ENCODE data around the gene LMX1A. TPM values are rescaled to one million over a fixed set of nuclear protein-coding genes. Genes with fewer than 3 reads are reported as not detected.

LMX1A gene
- total and polyA plus RNA-seq, 2 of the 13 experiments (the other 11 are each of a cell fraction or from before 2014, with no cell fraction given), result 0.07 TPM; not detected in 1

DNA sequence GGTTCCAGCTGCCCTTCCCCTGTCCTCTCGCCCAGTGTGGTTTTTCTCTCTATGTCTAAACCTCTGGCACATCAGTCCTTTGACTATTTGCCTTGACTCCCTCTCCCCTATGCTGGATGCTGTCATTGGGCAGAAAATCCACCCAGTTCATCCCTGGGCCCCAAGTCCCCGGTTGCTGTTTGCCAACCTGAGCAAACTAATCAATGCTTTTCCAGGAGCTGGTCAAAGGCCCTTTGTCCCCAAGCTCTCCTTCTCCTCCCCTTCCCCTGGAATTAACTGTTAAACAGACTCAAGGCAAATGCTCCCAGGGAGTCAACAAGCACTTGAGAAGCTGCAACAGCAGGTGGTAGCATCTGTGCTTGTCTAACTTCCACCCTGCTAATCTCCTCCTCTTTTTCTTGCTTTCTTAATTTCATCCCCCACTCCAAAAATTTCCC, 102.7 kb downstream of the LMX1A start:
- H3K36me3 ChIP-seq (replicated peaks in 1 of 2; ENCODE audit: control insufficient read depth in 1 of 2, insufficient read depth in 2 of 2, low read length in 2 of 2), result no peaks in the 10 kb centered on the region
- H3K4me2 ChIP-seq (ENCODE audit: low read depth, low read length), result peak overlapping the region; percentile 79
- ATAC-seq (peak; percentile 97), FAIRE-seq (peak; percentile 82), DNase-seq (ENCODE audit: low spot score) (peak; percentile 77)
- no peaks in the 10 kb centered on the region for H3K9me3 ChIP-seq (ENCODE audit: low read length)
- POLR2A ChIA-PET, result interaction anchor here (1.0 to 2.3 kb wide), 10 partner anchors 9 to 657 kb away, joined by 3 to 15 read pairs (median 6); no protein-coding TSS in a partner anchor
- H3K27ac ChIP-seq (ENCODE audit: extremely low read length, insufficient read depth, low read length), result peak overlapping the region; percentile 74
- no peaks in the 10 kb centered on the region for H3K79me2 ChIP-seq (ENCODE audit: insufficient read depth, low read length)
- peaks cover 68% of the 10 kb centered on the region for H3K4me1 ChIP-seq (ENCODE audit: insufficient read depth, low read length)
- H4K20me1 ChIP-seq (ENCODE audit: insufficient read depth, low read length), result no peaks in the 10 kb centered on the region
- no peaks in the 10 kb centered on the region for H3K27me3 ChIP-seq (ENCODE audit: control insufficient read depth in 1 of 2, insufficient read depth in 2 of 2, low read length in 2 of 2)
- peak overlapping the region in 1 of 3 experiments; percentile 50; a peak in 2 of 6 replicates for H3K4me3 ChIP-seq (replicated peaks in 1 of 3; ENCODE audit: insufficient read depth in 1 of 3, low read depth in 2 of 3, low read length in 3 of 3)
- H3K9ac ChIP-seq (ENCODE audit: insufficient read depth, low read depth, low read length), result peak overlapping the region; percentile 47; the same call in 1 of the 2 replicates
- in situ Hi-C loops (cut with HindIII; ENCODE audit: extremely low pct_ligation_motif_present, low pct_unique_long_range_greater_than_20kb) (no loop called here), intact Hi-C loops (cut with micrococcal nuclease; ENCODE audit: unreplicated experiment) (loop anchor here (10.0 kb wide), 1 partner anchor 341 kb away; no protein-coding TSS in a partner anchor)
- WGBS (ENCODE audit: low lambda C conversion rate), result 5% methylated on average over 2 of the region's 2 CpGs
- no peak overlapping the region for H2AFZ ChIP-seq (ENCODE audit: low read length)
- CTCF ChIA-PET (ENCODE audit: low intra/inter-chr PET ratio, low total read pairs), result no interaction called here
- no TSS peak for BruUV-seq (replicated peaks)
- TF ChIP-seq ZBTB38 (CRISPR knock-in tag; IDR thresholded peaks at IDR 0.05) (no peak), CREM (IDR thresholded peaks at IDR 0.05) (peak; percentile 57; the same call in 1 of the 2 replicates), CREM (CRISPR knock-in tag; IDR thresholded peaks at IDR 0.05) (no peak), ZNF891 (CRISPR knock-in tag; IDR thresholded peaks at IDR 0.05) (no peak), SIN3B (IDR thresholded peaks at IDR 0.05; ENCODE audit: low read length) (no peak), RFX1 (IDR thresholded peaks at IDR 0.05) (no peak), KDM4B (CRISPR knock-in tag; IDR thresholded peaks at IDR 0.05) (no peak), ZNF558 (CRISPR knock-in tag; IDR thresholded peaks at IDR 0.05; ENCODE audit: borderline replicate concordance) (no peak), NFIB (CRISPR knock-in tag; IDR thresholded peaks at IDR 0.05; ENCODE audit: borderline replicate concordance) (no peak), HMG20B (CRISPR knock-in tag; conservative IDR thresholded peaks at IDR 0.05) (peak; percentile 72; the same call in 1 of the 2 replicates), AGO2 (optimal IDR thresholded peaks at IDR 0.05; ENCODE audit: low read depth, low read length) (no peak), THYN1 (CRISPR knock-in tag; IDR thresholded peaks at IDR 0.05; ENCODE audit: borderline replicate concordance, low read depth) (no peak), SP1 (IDR thresholded peaks at IDR 0.05) (no peak), SP1 (CRISPR knock-in tag; IDR thresholded peaks at IDR 0.05) (no peak), AKAP8 (CRISPR knock-in tag; IDR thresholded peaks at IDR 0.05) (no peak), SAFB2 (CRISPR knock-in tag; IDR thresholded peaks at IDR 0.05; ENCODE audit: borderline replicate concordance, low read depth) (no peak), BORCS8-MEF2B (CRISPR knock-in tag; IDR thresholded peaks at IDR 0.05) (no peak), CCDC6 (CRISPR knock-in tag; IDR thresholded peaks at IDR 0.05) (no peak), FOXO1 (CRISPR knock-in tag; IDR thresholded peaks at IDR 0.05) (peak; percentile 59; the same call in 1 of the 2 replicates), NR3C1 (CRISPR knock-in tag; IDR thresholded peaks at IDR 0.05) (no peak)
- TF ChIP-seq, protein P1, sequence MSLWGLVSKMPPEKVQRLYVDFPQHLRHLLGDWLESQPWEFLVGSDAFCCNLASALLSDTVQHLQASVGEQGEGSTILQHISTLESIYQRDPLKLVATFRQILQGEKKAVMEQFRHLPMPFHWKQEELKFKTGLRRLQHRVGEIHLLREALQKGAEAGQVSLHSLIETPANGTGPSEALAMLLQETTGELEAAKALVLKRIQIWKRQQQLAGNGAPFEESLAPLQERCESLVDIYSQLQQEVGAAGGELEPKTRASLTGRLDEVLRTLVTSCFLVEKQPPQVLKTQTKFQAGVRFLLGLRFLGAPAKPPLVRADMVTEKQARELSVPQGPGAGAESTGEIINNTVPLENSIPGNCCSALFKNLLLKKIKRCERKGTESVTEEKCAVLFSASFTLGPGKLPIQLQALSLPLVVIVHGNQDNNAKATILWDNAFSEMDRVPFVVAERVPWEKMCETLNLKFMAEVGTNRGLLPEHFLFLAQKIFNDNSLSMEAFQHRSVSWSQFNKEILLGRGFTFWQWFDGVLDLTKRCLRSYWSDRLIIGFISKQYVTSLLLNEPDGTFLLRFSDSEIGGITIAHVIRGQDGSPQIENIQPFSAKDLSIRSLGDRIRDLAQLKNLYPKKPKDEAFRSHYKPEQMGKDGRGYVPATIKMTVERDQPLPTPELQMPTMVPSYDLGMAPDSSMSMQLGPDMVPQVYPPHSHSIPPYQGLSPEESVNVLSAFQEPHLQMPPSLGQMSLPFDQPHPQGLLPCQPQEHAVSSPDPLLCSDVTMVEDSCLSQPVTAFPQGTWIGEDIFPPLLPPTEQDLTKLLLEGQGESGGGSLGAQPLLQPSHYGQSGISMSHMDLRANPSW (CRISPR knock-in tag; IDR thresholded peaks at IDR 0.05; ENCODE audit: borderline replicate concordance), result no peak
